Activated naive CD4-positive, alpha-beta T cell treated with anti-CD3 and anti-CD28 coated beads, Interleukin-2, amount 50 U/mL, for 72 hours (primary cell): ENCODE measurements around the gene LINGO1. TPM values are rescaled to one million over a fixed set of nuclear protein-coding genes. Genes with fewer than 3 reads are reported as not detected.

Experiments used
- ATAC-seq, 2 donors: fragments of 150-1000 bp; cut with Tn5 transposase; 2 replicates each; pipeline ENCODE4 v1.10.0; 2021; ENCODE audit warnings: mild to moderate bottlenecking in 2 of 2, moderate library complexity in 2 of 2
- DNase-seq, 2 donors: peaks; one replicate each; pipeline ENCODE4 v3.0.0; 2021 to 2022; ENCODE audit warnings: low spot score in 2 of 2
- H3K27ac Mint-ChIP-seq, 2 donors: one replicate each; pipeline ENCODE4 v1.8.0; 2022; ENCODE audit warnings: mild to moderate bottlenecking in 2 of 2, mixed read lengths in 2 of 2
- H3K36me3 Mint-ChIP-seq, 2 donors: one replicate each; pipeline ENCODE4 v1.8.0; 2022; ENCODE audit warnings: mixed read lengths in 2 of 2
- H3K9me3 Mint-ChIP-seq, 2 donors: one replicate each; pipeline ENCODE4 v1.8.0; 2022; ENCODE audit warnings: mixed read lengths in 2 of 2
- total RNA-seq, 2 donors: library from RNA; stranded (reverse); gene quantifications; one replicate each; pipeline ENCODE4 v1.2.3, GENCODE V29; 2022

LINGO1 gene
- total RNA-seq, 2 donors from 2014 or later = not detected

- ATAC-seq (no peak), DNase-seq (no peak)
- Mint-ChIP-seq H3K9me3 (no peaks in the 10 kb centered on the region), H3K27ac (no peak overlapping the region), H3K36me3 (no peaks in the 10 kb centered on the region)
These were observed 9.3 kb upstream of the LINGO1 start for GRCh38 chr15:77641999-77642398.

GRCh38 chr15:77640615-77641014, 7.9 kb upstream of the LINGO1 start:
- DNase-seq = no peak
- ATAC-seq = no peak
- H3K27ac Mint-ChIP-seq = no peak overlapping the region
- no peaks in the 10 kb centered on the region for H3K36me3 Mint-ChIP-seq
- no peaks in the 10 kb centered on the region for H3K9me3 Mint-ChIP-seq

GRCh38 chr15:77639431-77639830, 6.7 kb upstream of the LINGO1 start:
- H3K36me3 Mint-ChIP-seq = no peaks in the 10 kb centered on the region
- no peak overlapping the region for H3K27ac Mint-ChIP-seq
- no peak for DNase-seq
- no peak for ATAC-seq
- no peaks in the 10 kb centered on the region for H3K9me3 Mint-ChIP-seq

DNA sequence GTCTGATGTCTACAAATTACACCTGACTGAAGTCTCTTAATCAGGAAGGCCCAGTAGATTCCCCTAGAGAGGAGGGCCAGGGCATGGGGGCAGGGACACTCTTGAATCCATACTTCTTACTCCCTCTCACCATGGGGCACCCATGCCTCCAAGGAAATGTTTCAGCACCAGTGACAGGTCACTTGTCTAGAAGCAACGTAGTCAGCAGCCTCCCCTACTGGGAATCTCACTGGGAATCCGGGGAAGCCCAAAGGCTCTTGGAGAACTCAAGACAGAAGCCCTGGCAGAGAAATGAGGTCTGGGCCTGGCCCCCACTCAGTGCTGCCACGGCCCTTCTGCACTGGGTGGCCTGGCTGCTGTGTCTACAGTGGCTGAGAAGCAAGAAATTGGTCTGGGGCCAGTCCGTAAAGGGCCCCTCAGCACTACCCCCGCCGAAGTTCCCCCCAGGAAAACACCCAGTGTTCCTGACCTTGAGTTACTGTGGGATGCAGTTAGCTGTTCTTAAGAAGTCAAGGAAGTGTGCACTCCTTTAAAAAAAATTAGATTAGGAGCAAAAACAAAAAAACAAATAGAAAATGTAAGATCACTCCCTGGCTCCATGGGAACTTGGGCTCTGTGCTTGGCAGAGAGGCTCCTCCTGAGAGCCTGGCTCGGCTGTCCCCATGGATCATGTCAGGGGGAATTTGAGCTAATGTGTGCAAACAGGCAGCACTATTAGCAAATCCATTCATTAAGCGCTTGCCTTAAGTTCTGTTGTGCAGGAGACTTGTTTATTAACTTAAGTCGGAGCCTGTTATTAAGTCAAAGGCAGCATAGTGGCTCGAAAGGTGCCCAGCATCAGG, 5.4 kb upstream of the LINGO1 start:
- no peak overlapping the region for H3K27ac Mint-ChIP-seq
- H3K36me3 Mint-ChIP-seq = no peaks in the 10 kb centered on the region
- DNase-seq (no peak), ATAC-seq (no peak)
- H3K9me3 Mint-ChIP-seq = no peaks in the 10 kb centered on the region

DNA sequence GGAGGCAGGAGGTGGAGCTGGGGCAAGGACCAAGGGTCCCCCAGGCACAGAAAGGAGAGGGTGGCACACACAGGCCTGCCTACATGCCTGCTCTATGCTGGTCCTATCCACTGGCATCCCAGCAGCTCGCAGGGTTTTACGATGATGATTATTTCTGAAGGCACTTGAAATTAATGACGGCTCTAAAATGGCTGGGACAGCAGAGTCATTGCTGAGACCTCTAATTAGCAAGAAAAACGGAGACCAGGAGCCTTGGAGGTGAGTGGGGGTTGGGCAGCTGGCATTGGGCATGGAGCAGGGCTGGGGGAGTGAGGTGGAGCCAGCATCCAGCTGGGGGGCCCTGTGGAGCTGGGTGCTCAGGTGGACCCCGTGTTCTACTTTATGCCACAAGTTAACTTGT, 3.5 kb upstream of the LINGO1 start:
- ATAC-seq (no peak), DNase-seq (no peak)
- H3K36me3 Mint-ChIP-seq = no peaks in the 10 kb centered on the region
- no peak overlapping the region for H3K27ac Mint-ChIP-seq
- no peaks in the 10 kb centered on the region for H3K9me3 Mint-ChIP-seq

- Mint-ChIP-seq H3K36me3 (no peaks in the 10 kb centered on the region), H3K27ac (no peak overlapping the region), H3K9me3 (no peaks in the 10 kb centered on the region)
- DNase-seq (peak in 1 of 2 donors; percentile 82), ATAC-seq (peak; percentile 46 to 68)
These were observed 1.7 kb upstream of the LINGO1 start for GRCh38 chr15:77634266-77634962.

GRCh38 chr15:77633913-77634265, 1.2 kb upstream of the LINGO1 start:
- Mint-ChIP-seq H3K36me3 (no peaks in the 10 kb centered on the region), H3K27ac (no peak overlapping the region), H3K9me3 (no peaks in the 10 kb centered on the region)
- ATAC-seq (no peak), DNase-seq (no peak)

GRCh38 chr15:77633134-77633912, 611 bp upstream of the LINGO1 start:
- no peaks in the 10 kb centered on the region for H3K36me3 Mint-ChIP-seq
- ATAC-seq (peak; percentile 88 to 95), DNase-seq (peak; percentile 74 to 83)
- no peak overlapping the region for H3K27ac Mint-ChIP-seq
- H3K9me3 Mint-ChIP-seq = no peaks in the 10 kb centered on the region

DNA sequence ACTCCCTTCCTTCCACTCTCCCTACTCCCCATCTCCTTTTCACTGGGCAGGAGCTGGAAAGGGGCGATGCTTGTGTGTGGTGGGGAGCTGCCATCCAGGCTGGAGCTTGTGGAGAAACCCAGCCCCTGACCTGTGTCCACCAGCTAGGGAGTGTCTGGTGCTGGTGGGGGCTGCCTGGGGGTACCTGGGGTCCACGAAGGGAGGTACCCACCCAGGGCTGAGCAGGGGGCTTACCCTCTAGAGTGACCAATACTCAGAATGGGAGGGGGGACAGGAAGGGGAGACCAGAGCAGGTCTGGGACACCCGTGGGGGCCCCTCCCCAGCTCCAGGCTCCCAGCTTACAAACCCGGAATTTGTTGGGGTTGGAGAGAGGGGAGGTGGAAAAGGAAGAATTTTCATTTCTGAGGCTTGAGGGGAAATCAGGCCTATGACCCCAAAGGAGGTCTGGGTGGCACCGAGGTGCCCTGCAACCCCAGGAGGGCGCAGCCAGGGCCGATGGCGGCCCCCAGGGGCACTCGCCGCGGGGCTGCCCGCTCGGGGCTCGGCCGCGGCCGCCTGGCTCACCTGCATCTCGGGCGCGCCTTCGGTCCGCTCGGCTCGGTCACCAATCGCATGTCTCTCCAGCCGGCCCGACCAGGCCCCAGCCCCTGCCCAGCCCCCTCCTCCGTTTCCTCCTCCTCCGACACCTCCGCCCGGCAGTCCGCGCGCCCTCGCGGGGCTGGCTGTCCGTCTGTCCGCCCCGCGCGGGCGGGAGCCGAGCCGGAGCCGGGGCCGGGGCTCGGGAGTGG, 773 bp downstream of the LINGO1 start:
- H3K36me3 Mint-ChIP-seq = no peaks in the 10 kb centered on the region
- DNase-seq (no peak), ATAC-seq (no peak)
- no peaks in the 10 kb centered on the region for H3K9me3 Mint-ChIP-seq
- H3K27ac Mint-ChIP-seq = no peak overlapping the region

DNA sequence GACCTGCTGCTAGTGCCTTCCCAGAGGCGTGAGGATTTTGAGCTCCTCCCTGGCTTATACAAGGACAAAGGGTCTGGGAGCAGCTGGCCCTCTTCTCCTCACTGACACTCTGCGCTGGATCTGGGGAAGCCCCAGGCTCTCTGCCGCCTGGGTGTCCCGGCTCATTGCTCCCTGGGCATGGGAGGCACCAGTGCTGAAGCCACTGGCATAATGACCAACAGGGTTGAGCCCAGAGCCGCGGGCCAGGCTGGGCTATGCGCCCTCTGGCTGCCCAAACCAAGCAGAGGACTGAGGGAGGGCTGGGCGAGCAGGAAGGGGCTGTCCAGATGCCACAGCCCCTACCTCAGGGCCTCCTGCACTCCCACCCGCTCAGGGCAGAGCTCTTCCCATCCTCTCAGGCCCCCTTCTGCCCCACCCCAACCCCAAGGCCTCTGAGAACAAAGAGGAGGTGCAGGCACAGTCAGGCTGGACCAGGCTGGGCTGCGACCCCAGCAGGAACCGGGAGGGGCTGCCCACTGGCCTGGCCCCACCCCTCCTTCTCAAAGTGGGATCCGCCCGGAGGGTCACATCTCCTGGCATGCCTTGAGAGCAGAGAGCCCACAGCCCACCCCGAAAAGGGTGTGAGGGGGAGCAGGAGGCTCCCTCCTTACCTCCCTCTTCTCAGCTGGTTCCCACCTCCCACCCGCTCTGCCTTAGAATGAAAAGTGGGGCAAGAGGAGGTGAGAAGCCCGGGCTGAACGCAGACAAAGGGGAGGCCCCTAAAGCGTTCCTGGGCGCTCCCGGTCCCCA, 1.6 kb downstream of the LINGO1 start:
- H3K9me3 Mint-ChIP-seq = no peaks in the 10 kb centered on the region

DNA sequence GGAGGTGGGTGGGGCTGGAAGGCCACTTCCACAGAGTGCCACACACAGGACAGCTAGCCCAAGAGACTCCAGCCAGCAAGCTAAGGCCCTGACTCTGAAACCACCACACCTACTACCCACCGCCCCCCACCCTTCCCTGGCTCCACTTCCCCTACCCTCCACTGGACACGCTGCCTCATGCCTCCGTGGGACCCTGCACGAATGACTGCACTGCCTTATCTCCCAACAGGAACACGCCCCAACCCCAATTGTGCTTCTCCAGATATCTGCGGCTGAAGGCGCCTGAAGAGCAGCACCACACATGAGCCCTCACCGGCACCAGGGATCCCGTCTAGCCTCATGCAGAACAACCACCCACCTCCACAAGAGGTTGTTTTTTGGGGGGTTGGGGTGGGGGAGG, 2.7 kb downstream of the LINGO1 start:
- no peak for DNase-seq
- H3K36me3 Mint-ChIP-seq = no peaks in the 10 kb centered on the region
- no peak overlapping the region for H3K27ac Mint-ChIP-seq
- ATAC-seq = no peak
- H3K9me3 Mint-ChIP-seq = no peaks in the 10 kb centered on the region

More for the DNA sequence above, 1.6 kb downstream of the LINGO1 start:
- H3K27ac Mint-ChIP-seq = no peak overlapping the region
- no peak for DNase-seq
- no peak for ATAC-seq
- H3K36me3 Mint-ChIP-seq = no peaks in the 10 kb centered on the region

GRCh38 chr15:77629070-77630030, 3.4 kb downstream of the LINGO1 start:
- ATAC-seq = no peak
- no peak for DNase-seq
- H3K36me3 Mint-ChIP-seq = no peaks in the 10 kb centered on the region

DNA sequence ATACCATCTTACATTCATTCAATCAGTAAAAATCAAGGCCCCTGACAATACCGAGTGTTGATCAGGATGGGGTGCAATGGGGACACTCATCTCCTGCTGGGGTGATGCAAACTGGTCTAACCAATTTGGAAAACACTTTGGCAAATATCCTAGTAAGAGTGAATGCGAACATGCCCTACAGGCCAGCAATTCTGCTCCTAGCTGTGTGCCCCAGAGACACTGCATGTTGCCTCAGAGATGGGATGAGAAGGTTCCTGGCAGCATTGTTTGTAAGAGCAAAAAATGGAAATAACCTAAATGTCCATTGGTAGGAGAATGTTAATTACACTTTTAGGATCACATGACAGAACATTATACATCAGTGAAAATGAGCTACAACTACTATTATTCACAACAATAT, 4.7 kb downstream of the LINGO1 start:
- ATAC-seq (no peak), DNase-seq (no peak)
- Mint-ChIP-seq H3K9me3 (no peaks in the 10 kb centered on the region), H3K27ac (no peak overlapping the region), H3K36me3 (no peaks in the 10 kb centered on the region)

More at GRCh38 chr15:77629070-77630030, 3.4 kb downstream of the LINGO1 start:
- Mint-ChIP-seq H3K9me3 (no peaks in the 10 kb centered on the region), H3K27ac (no peak overlapping the region)

GRCh38 chr15:77627581-77627980, 5.1 kb downstream of the LINGO1 start:
- no peaks in the 10 kb centered on the region for H3K36me3 Mint-ChIP-seq
- H3K27ac Mint-ChIP-seq = no peak overlapping the region
- DNase-seq = no peak
- ATAC-seq = no peak
- H3K9me3 Mint-ChIP-seq = no peaks in the 10 kb centered on the region

- ATAC-seq (no peak), DNase-seq (no peak)
- no peaks in the 10 kb centered on the region for H3K9me3 Mint-ChIP-seq
- no peak overlapping the region for H3K27ac Mint-ChIP-seq
- no peaks in the 10 kb centered on the region for H3K36me3 Mint-ChIP-seq
These were observed 5.6 kb downstream of the LINGO1 start for GRCh38 chr15:77627067-77627466.
